Keratinocyte (primary cell): ENCODE results near the gene HOTAIR. TPM values are rescaled to one million over a fixed set of nuclear protein-coding genes. Genes with fewer than 3 reads are reported as not detected.

Experiments used
- DNase-seq: peaks from one replicate; pipeline ENCODE4 v3.0.0-alpha.2; 2011; ENCODE audit warnings: low read depth, missing footprints, low spot score
- FAIRE-seq: peaks from 2 replicates; lab custom pipeline; 2011; peaks lifted over from hg19 to GRCh38; lab: Jason Lieb, UNC
- H2AFZ ChIP-seq: 2 replicates; pipeline ENCODE4 v1.6.0; 2012; ENCODE audit warnings: low read length, control low read depth, inconsistent platforms; ENCODE audit not compliant: control insufficient read depth
- H3K27ac ChIP-seq: 2 replicates; pipeline ENCODE4 v1.5.1; 2011; ENCODE audit warnings: low read length; ENCODE audit not compliant: control insufficient read depth, insufficient read depth
- H3K27me3 ChIP-seq: 3 replicates; pipeline ENCODE4 v1.6.0; 2011; ENCODE audit warnings: low read length; ENCODE audit not compliant: control insufficient read depth, insufficient read depth; ENCODE audit errors: extremely low read depth
- H3K36me3 ChIP-seq, 2 experiments: 2 replicates in 1 of 2; 3 replicates in 1 of 2; pipeline ENCODE4 v1.5.1; 2011; ENCODE audit warnings: low read length in 2 of 2, mild to moderate bottlenecking in 1 of 2; ENCODE audit not compliant: control insufficient read depth in 2 of 2, insufficient read depth in 2 of 2; ENCODE audit errors: extremely low read depth in 1 of 2
- H3K4me1 ChIP-seq: 3 replicates; pipeline ENCODE4 v1.5.1; 2011; ENCODE audit warnings: low read length; ENCODE audit not compliant: control insufficient read depth, insufficient read depth; ENCODE audit errors: extremely low read depth
- H3K4me2 ChIP-seq: 3 replicates; pipeline ENCODE4 v1.6.0; 2011; ENCODE audit warnings: low read depth, low read length; ENCODE audit not compliant: control insufficient read depth, insufficient read depth; ENCODE audit errors: extremely low read depth
- H3K4me3 ChIP-seq, 3 experiments: fragments of 200-600 bp in 1 of 3; sonication (generic) in 1 of 3; 2 replicates in 2 of 3; 3 replicates in 1 of 3; pipeline ENCODE4 v1.5.1; 2011 to 2016; ENCODE audit warnings: low read length in 3 of 3, mild to moderate bottlenecking in 3 of 3, control low read depth in 2 of 3, inconsistent platforms in 1 of 3, low read depth in 1 of 3, mixed read lengths in 1 of 3, mixed run types in 1 of 3, moderate library complexity in 1 of 3; ENCODE audit not compliant: control insufficient read depth in 2 of 3, insufficient read depth in 2 of 3; ENCODE audit errors: extremely low read depth in 1 of 3
- H3K79me2 ChIP-seq: 2 replicates; pipeline ENCODE4 v1.6.0; 2012; ENCODE audit warnings: low read length; ENCODE audit not compliant: control insufficient read depth, insufficient read depth
- H3K9ac ChIP-seq: 3 replicates; pipeline ENCODE4 v1.6.0; 2011; ENCODE audit warnings: low read length; ENCODE audit not compliant: control insufficient read depth, insufficient read depth; ENCODE audit errors: extremely low read depth
- H3K9me1 ChIP-seq: 3 replicates; pipeline ENCODE4 v1.6.0; 2011; ENCODE audit warnings: low read length; ENCODE audit not compliant: control insufficient read depth, insufficient read depth; ENCODE audit errors: extremely low read depth
- H3K9me3 ChIP-seq: 2 replicates; pipeline ENCODE4 v1.5.1; 2012; ENCODE audit warnings: low read depth, low read length; ENCODE audit not compliant: control insufficient read depth
- H4K20me1 ChIP-seq: 3 replicates; pipeline ENCODE4 v1.6.0; 2011; ENCODE audit warnings: low read length; ENCODE audit not compliant: control insufficient read depth, insufficient read depth; ENCODE audit errors: extremely low read depth
- CTCF ChIP-seq, 3 experiments: IDR thresholded peaks in 1 of 3; conservative IDR thresholded peaks in 1 of 3; optimal IDR thresholded peaks in 1 of 3; 2 replicates in 2 of 3; 3 replicates in 1 of 3; pipeline versions ENCODE3 to v1.5.1; 2011; ENCODE audit warnings: low read length in 3 of 3, mild to moderate bottlenecking in 3 of 3, moderate library complexity in 2 of 3, control low read depth in 1 of 3, inconsistent platforms in 1 of 3; ENCODE audit not compliant: insufficient read depth in 2 of 3; ENCODE audit errors: extremely low read depth in 1 of 3
- EZH2 ChIP-seq: IDR thresholded peaks from one replicate; pipeline ENCODE4 v1.6.1; 2012; ENCODE audit warnings: inconsistent platforms, mild to moderate bottlenecking, low read length, moderate library complexity
- dilution Hi-C: fragments of 300-500 bp; cut with MboI; formaldehyde crosslinking; loops from one replicate; pipeline ENCODE4 v1.7.0; 2020; ENCODE audit warnings: low sequenced_read_pairs; ENCODE audit not compliant: extremely low pct_ligation_motif_present
- polyA plus RNA-seq, 5 experiments: library from polyadenylated mRNA; depleted of rRNA in 3 of 5; stranded (reverse) in 3 of 5; stranded (forward) in 1 of 5; unstranded in 1 of 5; fragments of >200 nt; gene quantifications; 1 replicate in 1 of 5; 2 replicates in 3 of 5; 3 replicates in 1 of 5; pipeline versions ENCODE4 v1.2.1 to v1.2.3, GENCODE V29; 2011 to 2012; ENCODE audit warnings: missing spikeins in 2 of 5, low read depth in 1 of 5, low replicate concordance in 1 of 5

The HOTAIR gene
- polyA plus RNA-seq, 1 donor (not counting 4 experiments of a cell fraction or from before 2014, with no cell fraction given): 4.0 TPM

DNA sequence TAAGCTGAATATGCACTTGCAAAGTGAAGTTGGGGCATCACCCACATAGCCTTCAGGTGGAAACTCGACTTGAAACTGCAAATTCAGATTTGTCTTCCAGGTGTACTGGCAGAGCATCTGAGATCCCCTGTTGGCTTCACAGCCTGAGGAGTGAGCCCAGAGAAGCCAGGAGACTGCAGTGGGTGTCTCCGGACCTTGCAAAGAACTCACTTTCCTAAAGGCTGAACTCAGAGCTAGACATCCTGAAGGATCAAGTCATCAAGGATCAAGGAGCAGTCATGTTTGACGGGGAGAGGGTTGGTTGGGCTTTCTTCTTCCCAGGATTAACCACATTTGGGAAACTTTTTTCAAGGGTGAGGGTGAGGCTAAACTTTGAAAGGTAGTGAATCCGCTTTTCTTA lies 45.2 kb downstream of the HOTAIR start:
- Histone ChIP-seq H3K4me2 (no peak overlapping the region), H4K20me1 (no peaks in the 10 kb centered on the region), H3K27me3 (peaks cover 84% of the 10 kb centered on the region), H3K9me1 (no peaks in the 10 kb centered on the region), H3K36me3 (no peaks in the 10 kb centered on the region), H3K4me3 (no peak overlapping the region), H3K27ac (no peak overlapping the region), H3K9me3 (no peaks in the 10 kb centered on the region), H2AFZ (no peak overlapping the region), H3K4me1 (no peaks in the 10 kb centered on the region), H3K9ac (no peak overlapping the region), H3K79me2 (no peaks in the 10 kb centered on the region)
- DNase-seq: no peak
- dilution Hi-C loops: loop anchor here (25.0 kb wide), 1 partner anchor 167 kb away; the partner anchor contains the start of gene CISTR
- FAIRE-seq: no peak
- no peak for TF ChIP-seq EZH2
- TF ChIP-seq CTCF (optimal IDR thresholded peaks at IDR 0.05 in 1 of 3, IDR thresholded peaks at IDR 0.05 in 1 of 3, conservative IDR thresholded peaks at IDR 0.05 in 1 of 3; ENCODE audit: extremely low read depth in 1 of 3, insufficient read depth in 2 of 3, low read length in 3 of 3): no peak

DNA sequence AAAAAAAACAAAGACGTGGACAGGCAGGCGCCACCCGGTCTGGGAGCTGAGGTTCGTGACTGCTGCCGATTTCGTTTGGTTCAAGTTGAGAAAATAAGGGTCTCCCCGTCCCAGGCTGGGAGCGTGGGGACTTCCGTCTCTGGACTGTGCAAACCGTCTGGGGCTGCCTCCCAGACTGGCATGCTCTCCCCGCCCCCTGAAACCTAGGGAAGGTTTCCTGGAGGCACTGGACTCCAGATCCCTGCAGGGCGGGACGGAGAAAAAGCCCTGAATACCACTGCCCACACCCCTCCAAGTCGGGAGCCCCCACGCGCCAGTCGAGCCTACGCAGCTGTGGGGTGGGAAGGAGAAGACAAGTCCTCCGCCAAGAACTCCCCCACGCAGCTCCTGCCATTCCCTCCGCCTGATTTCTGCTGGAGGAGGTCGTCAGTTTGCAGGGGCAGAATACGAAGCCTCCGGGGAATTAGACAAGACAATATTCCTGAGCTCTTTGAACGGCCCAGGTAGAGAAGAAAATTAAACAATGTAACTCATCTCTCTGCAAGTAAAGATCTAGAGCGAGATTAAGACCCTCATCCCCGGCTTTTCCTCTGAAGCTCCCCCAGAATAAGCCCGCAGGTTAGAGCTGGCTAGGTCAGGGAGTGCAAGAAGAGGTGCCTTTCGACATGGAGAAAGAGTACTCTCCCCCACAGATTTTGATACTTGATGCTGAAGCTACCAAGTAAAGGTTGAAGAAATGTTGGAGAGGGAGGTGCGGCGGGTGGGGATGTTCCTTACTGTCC lies 46.5 kb downstream of the HOTAIR start:
- H2AFZ ChIP-seq: no peak overlapping the region
- H3K9ac ChIP-seq: no peak overlapping the region

More for the DNA sequence above, 46.5 kb downstream of the HOTAIR start:
- no peaks in the 10 kb centered on the region for H3K9me3 ChIP-seq
- no peaks in the 10 kb centered on the region for H4K20me1 ChIP-seq
- peaks cover 74% of the 10 kb centered on the region for H3K27me3 ChIP-seq
- peak overlapping the region; percentile 14 for H3K4me2 ChIP-seq
- no peaks in the 10 kb centered on the region for H3K79me2 ChIP-seq
- no peaks in the 10 kb centered on the region for H3K36me3 ChIP-seq
- H3K4me1 ChIP-seq: no peaks in the 10 kb centered on the region
- no peaks in the 10 kb centered on the region for H3K9me1 ChIP-seq
- no peak for TF ChIP-seq CTCF (optimal IDR thresholded peaks at IDR 0.05 in 1 of 3, IDR thresholded peaks at IDR 0.05 in 1 of 3, conservative IDR thresholded peaks at IDR 0.05 in 1 of 3; ENCODE audit: extremely low read depth in 1 of 3, insufficient read depth in 2 of 3, low read length in 3 of 3)
- peak; percentile 84 for TF ChIP-seq EZH2
- H3K27ac ChIP-seq: no peak overlapping the region
- FAIRE-seq (no peak), DNase-seq (no peak)
- dilution Hi-C loops: loop anchor here (25.0 kb wide), 1 partner anchor 166 kb away; the partner anchor contains the start of gene CISTR
- no peak overlapping the region for H3K4me3 ChIP-seq
